ENCODE data around the gene CALML6.

CALML6 gene

DNA sequence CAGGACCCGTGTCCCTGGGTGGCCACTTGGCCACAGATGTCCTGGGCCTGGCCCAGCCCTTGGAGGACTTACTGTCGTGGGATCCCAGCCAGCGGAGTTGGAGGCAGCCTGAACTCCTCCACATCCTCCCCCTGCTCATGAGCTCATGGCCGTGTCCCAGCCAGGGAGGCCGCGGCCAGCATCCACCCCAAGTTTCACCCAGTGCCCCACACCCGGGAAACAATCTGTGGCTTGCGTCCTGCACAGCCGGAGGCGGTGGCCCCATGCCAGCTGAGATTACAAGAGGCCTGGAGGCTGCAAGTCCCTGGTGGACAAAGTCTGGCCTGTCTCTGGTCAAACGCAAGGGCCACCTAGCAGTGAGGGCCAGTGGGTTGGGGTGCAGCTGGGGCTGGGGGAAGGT lies 31.5 kb downstream of the CALML6 start:
- peak; percentile 66 for DNase-seq

DNA sequence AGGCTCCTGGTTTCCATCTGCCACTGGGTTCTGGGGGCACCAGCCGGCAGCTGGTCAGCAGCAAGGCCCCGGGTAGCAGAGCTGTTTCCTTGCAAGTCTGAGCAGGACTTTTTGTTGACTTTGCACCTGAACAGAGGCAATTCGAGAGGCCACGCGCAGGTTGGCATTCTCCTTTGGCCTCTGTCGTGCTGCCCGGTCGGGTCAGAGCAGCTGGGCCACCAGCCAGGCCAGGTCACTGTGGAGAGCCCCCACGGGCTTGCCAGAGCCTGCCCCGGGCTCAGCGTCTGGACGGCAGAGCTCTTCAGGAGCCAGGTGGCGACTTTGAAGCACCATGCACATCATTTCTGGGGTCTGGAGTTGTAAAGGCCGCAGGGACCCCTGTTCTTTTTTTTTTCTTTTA lies 32.4 kb downstream of the CALML6 start:
- no peak for DNase-seq

DNA sequence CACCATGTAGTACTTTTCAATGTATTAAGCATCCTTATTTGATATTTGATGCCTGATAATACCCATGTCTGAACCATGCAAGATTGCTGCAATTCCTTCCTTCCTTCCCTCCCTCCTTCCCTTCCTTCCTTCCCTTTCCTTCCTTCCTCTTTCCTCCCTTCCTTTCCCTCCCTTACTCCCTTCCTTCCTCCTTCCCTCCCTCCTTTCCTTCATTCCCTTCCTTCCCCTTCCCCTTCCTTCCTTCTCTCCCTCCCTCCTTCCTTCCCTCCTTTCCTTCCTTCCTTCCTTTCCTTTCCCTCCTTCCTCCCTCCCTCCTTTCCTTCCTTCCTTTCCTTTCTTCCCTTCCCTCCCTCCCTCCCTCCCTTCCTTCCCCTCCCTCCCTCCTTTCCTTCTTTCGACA lies 33.7 kb downstream of the CALML6 start:
- DNase-seq, result no peak

DNA sequence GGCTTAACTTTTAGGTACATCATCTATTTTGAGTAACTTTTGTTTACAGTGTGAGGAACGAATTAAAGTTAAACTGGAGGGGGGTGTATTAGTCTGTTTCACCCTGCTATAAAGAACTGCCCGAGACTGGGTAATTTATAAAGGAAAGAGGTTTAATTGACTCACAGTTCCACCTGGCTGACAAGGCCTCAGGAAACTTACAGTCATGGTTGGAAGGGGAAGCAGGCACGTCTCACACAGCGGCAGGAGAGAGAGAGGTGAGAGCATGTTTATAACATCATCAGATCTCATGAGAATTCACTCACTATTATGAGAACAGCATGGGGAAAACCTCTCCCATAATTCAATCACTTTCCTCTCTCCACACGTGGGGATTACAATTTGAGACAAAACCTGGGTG lies 35.9 kb downstream of the CALML6 start:
- no peak for DNase-seq

DNA sequence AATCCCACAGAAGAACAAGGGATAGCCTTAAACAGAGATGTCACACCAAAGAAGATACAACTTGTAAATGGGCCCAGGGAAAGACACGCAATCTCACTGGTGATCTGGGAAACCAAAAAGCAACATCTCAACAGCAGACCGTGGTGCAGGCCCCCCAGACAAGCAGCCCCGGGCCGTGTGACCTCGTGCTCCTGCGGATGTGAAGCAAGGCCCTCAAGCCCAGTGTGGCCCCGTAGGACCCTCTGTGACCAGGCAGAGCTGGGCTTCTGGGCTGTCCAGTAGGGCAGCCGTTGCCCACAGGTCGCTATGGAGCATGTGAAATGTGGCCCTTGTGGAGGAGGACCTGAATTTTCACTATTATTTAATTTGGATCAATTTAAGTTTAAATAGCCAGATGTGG lies 39.0 kb downstream of the CALML6 start:
- no peak for DNase-seq

DNA sequence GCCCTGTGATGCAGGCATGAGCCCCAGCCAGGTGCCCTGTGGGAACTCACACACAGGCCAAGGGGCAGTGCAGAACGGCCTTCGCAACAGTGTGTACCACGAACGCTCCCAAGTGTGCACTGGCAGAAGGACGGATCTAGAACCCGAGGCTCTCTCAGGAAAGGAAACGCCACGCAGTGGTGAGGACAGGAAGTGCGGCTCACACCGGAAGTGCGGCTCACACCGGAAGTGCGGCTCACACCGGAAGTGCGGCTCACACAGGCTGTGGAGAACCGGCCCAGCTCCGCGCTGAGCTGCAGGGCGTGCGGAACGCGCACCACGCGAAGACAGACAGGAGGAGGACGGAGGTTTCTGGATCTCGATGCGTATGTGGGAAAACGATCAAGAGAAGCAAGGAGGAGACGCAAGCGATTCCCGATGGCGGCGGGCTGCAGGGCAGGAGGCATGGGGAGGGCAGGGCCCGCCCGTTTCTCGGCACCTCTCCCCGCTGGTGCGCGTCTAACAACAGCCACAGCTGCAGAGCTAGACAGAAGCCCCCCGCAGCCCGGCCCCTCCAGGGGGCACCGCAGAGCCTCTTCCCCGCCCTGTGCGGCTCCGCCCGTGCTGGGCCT lies 39.9 kb downstream of the CALML6 start:
- no peak for DNase-seq

DNA sequence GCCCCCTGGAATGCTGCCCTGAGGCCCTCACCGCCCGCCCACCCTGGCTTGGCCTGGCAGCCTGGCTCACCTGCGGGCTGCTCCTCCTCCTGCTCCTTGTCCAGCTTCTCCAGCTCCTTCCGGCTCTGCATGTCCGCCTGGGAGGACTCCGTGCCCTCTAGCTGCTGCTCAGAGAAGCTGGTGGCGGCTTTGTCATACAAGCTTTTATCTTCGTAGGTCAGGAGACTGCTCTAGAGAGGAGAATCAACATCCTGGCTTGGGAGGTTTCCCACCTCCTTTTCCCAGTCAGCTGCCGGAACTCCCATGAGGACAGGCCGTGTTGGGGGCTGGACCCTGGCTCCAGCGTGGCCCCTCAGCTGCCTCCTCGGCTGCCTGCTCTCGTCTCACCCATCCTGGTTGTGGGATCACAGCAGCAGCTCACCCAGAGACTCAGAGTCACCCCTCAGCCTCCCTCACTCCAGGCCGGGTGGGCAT lies 40.6 kb downstream of the CALML6 start:
- DNase-seq, result no peak

DNA sequence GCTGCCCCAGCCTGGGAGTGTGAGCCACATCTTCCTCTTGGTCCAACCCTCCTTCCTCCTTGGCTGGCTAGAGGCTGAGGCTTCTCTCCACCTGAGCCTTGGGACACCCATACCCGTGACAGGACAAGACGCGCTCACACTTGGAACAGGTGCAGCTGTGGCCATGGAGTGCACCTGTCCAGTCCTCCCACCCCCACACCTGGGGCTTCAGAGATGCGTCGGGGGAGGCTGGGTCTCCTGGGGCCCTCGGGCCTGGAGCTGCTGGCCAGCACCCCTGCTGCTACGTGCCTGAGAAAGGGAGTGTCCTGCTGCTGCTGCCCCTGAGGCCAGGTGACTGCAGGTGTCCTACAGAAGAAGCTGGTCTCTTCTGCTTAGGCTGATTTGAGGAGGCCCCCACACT lies 41.0 kb downstream of the CALML6 start:
- no peak for DNase-seq

DNA sequence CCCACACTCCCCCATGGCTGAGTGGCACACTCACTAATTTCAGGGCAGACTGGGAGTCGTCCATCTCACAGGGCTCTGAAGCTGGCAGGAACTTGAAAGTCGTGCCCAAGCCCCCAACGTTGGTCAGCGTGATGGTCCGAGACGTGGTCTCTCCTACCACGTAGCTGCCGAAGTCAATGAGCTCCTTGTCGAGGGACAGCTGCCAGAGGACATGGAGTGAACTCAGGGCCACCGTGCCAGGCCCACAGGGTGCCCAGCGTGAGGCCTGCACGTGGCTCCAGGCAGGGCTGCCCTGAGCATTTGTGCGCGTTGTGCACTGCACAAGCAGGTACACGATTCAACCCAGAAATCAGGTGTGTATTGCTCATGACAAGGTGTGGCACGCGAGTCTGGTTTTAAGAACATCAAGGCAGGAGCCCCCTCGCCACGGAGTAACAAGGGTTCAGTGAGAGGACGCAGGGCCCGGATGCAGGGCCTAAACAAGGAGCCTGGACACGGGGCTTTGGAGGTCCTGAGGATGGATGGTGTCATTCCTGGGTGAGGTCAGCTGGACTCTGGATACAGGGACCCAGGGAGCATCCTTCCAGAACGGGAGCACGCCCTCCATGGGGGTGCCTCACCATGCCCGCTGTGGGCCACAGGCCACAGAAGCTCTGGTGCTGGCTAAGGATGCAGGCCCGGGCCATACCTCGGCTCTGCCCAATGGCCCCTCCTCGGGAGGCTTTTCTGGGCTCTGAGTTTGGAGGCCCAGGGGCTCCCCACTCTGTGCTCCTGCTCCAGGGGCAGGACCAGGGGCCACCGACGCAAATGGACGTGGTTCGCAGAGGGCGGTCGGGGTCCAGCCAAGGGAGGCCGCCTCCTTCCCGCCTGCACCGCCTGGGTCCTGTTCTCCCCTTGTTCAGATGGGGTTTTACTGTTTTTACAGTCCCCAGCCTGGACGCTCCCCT lies 41.8 kb downstream of the CALML6 start:
- no peak for DNase-seq

DNA sequence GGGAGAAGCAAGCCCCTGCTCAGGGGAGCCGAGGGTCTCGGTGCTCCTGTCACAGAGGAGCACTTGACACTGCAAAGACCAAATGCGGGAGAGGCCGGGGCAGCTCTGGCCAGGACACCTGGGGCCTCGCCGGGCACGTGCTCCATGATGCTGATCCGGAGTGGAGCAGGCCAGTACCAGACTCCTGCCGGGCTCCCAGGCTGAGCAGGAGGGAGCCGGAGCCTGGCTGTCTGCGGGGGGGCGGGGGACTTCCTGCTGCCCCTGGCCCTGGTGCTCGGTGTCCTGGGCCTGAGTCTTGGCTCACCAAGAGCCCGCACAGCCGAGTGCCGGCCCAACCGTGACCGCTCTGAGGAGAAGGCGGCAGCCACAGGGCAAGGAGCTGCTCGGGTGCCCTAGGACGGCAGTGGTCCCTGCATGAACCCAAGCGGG lies 42.5 kb downstream of the CALML6 start:
- no peak for DNase-seq

DNA sequence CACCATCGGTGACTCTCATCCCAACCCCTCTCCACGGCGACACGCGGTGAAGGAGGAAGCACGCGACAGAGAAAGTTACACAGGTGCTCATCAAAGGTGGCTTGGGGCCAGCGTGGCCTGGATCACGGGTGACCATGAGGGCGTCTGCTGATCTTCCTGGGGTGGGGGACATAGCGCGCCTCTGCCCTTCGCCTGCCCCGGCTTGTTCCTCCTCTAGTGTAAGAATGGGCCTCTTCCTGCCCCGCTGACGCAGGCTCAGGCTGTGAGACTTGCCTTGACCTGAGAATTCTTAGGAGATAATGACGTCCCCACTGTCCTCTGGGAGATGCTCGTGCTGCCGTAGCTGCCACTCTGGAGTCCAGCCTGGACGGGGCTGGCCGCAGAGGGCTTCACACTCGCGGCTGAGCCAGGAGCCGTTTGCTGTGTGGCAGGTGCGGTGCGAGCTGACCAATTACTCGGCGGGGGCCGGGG lies 43.0 kb downstream of the CALML6 start:
- DNase-seq, result no peak

DNA sequence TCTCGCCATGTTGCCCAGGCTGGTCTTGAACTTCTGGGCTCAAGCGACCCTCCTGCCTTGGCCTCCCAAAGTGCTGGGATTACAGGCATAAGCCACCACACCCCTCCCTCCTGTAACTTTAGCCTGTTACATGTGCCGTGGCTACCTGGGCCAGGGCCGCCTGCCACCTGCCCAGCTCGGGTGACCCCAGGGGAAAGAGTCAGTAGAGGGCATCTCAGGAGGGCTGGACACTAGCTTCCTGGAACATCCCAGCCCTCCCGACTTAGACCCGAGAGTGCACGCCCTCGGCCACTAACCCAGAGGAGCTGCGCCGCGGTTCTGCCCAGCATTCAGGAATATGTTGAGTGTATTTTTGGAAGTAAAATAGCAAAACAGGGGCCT lies 44.4 kb downstream of the CALML6 start:
- no peak for DNase-seq

DNA sequence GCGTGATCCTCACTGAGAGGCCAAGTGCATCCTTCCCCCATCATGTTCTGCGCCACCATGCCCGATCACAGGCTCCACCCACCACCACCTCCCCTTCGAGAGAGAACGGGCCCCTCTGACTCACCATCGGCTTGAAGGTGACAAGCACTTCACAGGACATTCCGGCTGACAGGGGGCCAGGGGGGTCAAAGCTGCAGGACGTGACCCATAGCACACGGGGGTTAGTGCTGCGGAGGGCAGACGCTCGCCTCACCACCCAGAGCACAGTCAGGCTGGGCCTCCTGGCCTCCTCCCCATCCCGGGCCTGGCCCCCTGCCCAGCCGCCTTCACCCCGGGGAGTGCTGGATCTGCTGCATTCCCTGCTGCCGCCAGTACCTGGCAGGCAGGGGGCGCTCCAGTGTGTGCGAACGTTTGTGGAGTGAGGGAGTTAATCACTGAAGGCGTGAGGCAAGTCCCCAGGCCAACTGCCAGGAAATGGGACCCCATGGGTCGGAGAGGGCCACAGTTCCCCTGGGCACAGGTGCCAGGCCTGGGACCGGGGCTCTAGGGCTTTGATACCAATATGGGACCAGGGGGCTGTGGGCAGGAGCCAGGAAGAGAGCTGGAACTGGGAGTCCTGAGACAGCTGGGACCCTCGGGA lies 44.9 kb downstream of the CALML6 start:
- peak; percentile 81 for DNase-seq

DNA sequence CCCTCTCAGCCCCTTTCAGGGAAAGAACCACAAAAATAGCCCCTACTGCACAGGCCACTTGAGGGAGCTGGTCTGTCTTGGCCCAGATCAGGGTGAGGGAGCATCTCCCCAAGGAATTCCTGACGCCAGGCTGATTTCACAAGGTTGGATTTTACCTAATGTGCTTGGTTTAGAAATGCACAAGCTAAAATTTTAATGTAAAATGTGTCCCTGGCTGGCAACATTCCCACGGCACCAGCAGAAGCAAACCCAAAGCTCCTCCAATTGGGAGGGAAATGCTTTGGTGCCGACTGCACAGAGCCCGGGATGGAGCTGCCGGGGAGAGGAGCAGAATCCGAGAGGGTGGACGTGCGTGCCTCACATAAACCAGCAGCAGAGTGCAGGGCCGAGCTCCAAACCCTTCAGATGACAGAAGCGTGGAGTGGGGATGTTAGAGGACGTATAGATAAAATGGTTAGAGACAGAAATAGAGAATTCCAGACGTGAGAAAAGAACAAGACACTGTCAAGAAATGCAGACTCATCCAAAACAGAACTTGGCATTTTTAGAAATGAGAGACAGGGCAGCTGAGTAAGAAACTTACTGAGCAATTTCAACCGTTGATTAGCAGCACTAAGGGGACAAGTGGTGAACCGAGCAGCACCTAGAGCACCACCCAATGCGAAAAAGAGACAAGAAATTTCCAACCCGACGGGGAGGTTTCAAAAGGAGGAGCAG lies 45.6 kb downstream of the CALML6 start:
- no peak for DNase-seq

DNA sequence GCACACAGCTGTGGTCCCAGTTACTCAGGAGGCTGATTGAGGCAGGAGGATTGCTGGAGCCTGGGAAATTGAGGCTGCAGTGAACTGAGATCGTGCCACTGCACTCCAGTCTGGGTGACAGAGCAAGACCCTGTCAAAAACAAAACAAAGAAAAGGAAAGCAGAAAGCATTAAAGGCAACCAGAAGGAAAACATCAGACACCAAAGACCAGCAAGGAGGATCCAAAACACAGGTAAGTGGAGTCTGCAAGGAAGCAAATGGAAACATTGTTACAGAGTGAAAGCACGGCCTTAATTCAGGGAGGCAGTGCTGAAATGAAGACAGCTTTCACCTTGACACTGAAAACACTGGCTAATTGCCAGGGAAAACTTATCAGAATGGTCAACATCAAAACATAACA lies 47.7 kb downstream of the CALML6 start:
- DNase-seq, result no peak

DNA sequence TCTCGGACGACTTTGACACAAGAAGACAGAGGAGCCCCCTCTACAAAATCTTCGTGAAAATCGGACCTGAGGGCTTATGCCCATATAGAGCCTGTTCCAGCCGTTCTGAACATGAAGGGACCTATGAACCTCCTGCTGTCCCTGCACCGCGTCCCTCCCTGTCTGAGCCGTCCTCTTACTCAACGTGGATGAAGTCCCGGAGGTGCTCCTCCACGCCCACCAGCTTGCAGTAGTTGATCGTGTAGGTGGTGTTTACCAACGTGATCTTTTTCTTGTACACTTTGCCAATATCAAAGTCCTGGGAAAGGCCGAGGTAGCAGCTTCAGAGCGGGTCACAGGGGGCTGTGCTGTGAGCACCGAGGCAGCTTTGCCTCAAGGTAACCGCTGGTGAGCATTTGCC lies 48.5 kb downstream of the CALML6 start:
- no peak for DNase-seq

DNA sequence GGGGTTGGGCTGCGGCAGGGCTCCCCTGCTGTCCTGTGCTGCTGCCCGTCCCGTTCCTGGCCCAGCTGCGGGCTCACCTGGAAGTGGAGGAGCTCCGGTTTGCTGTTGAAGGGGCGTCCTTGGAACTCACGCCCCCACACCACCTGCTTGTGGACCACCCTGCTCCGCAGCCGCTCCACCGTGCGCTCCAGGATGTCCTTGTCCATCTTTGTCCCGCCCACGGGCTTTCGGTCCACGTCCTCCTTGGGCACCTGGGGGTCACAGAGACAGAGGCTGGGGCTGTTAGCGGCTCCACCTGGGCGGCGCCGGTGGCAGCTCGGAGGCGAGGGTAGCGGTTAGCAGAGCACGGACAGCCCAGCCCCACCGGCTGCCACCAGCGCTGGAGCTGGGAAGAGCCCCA lies 49.8 kb downstream of the CALML6 start:
- no peak for DNase-seq

DNA sequence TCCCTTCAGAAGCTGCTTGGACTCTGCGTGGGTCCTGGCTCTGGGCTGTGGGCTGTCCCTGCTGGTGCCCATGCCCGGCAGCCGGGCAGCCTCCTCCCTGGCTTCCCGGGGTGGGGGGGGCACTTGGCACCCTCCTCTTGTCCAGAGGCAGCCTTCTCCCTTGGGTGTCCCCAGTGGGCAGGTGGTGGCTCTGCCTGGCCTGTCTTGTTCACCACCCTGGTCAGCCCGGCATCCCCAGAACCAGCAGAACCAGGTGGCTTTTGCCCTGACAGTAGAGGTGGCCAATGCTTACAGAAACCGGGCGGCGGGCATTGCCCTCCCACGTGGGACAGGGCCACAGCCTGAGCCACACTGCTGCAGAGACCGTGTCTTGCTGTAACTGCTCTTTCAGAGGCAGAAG lies 50.5 kb downstream of the CALML6 start:
- no peak for DNase-seq

DNA sequence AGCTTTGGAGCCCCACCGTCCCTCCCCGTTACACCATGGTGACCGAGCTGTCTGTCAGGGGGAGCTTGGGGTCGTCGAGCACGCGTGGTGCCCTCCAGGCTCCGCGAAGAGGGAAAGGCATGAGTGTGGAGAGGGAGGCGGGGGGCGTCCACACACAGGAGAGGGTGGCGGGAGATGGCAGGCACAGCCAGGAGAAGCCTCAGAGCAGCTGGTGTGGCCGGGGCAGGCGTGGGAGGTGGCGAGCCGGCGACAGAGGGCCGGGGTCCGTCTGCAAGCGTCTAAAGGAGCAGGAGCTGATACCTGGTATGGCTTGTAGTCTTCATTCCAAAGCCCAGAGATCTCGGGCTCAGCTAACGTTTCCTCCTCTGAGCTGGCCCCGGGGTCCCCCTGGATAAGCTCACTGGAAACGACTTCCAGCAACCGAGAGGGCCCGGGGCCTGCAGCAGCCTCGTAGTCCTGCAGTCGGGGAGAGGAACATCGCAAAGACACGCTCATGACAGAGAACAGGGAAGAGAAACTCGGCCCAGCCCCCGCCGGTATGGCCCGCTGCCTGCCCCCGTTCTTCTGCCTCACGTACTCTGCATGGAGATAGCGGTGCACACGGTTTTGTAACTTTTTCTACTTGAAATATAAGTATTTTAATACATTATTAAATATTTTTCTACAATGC lies 51.1 kb downstream of the CALML6 start:
- no peak for DNase-seq

All from right hindlimb (tissue), 1 donor.